Ishikawa (cell line): ENCODE data around the gene ENOX1.

Experiments used
- CEBPB ChIP-seq: IDR thresholded peaks from 2 replicates; pipeline ENCODE4 v1.6.1; 2012
- CREB1 ChIP-seq: IDR thresholded peaks from 2 replicates; pipeline ENCODE4 v1.6.1; 2012; ENCODE audit warnings: low read depth
- EGR1 ChIP-seq: IDR thresholded peaks from 2 replicates; pipeline ENCODE4 v1.6.1; 2012
- EP300 ChIP-seq: IDR thresholded peaks from 2 replicates; pipeline ENCODE4 v1.6.1; 2012; ENCODE audit warnings: borderline replicate concordance
- FOXM1 ChIP-seq: IDR thresholded peaks from 2 replicates; pipeline ENCODE4 v1.6.1; 2012; ENCODE audit warnings: low read depth, borderline replicate concordance
- MAX ChIP-seq: IDR thresholded peaks from 2 replicates; pipeline ENCODE4 v1.6.1; 2012
- NFIC ChIP-seq: IDR thresholded peaks from 2 replicates; pipeline ENCODE4 v1.6.1; 2012
- RAD21 ChIP-seq: IDR thresholded peaks from 2 replicates; pipeline ENCODE4 v1.6.1; 2012; ENCODE audit warnings: low read depth
- TAF1 ChIP-seq: IDR thresholded peaks from 2 replicates; pipeline ENCODE4 v1.6.1; 2012; ENCODE audit warnings: low read depth, mild to moderate bottlenecking
- TCF12 ChIP-seq: IDR thresholded peaks from 2 replicates; pipeline ENCODE4 v1.6.1; 2012; ENCODE audit warnings: low read depth
- TEAD4 ChIP-seq: IDR thresholded peaks from 2 replicates; pipeline ENCODE4 v1.6.1; 2012
- YY1 ChIP-seq: IDR thresholded peaks from 2 replicates; pipeline ENCODE4 v1.6.1; 2012; ENCODE audit warnings: low read depth
- ZBTB7A ChIP-seq: IDR thresholded peaks from 2 replicates; pipeline ENCODE4 v1.6.1; 2012; ENCODE audit warnings: low read depth
- TF ChIP-seq, protein P1 (sequence below): IDR thresholded peaks from 2 replicates; pipeline ENCODE4 v1.6.1; 2012; ENCODE audit warnings: low read depth, mild to moderate bottlenecking

GRCh38 chr13:43360171-43360570 lies 426.6 kb downstream of the ENOX1 start:
- TF ChIP-seq EP300 (no peak), MAX (no peak), CEBPB (no peak), YY1 (no peak), NFIC (no peak), FOXM1 (no peak), TCF12 (no peak), EGR1 (no peak), TAF1 (no peak), TEAD4 (no peak), RAD21 (no peak), ZBTB7A (no peak), CREB1 (no peak)
- TF ChIP-seq, protein P1, sequence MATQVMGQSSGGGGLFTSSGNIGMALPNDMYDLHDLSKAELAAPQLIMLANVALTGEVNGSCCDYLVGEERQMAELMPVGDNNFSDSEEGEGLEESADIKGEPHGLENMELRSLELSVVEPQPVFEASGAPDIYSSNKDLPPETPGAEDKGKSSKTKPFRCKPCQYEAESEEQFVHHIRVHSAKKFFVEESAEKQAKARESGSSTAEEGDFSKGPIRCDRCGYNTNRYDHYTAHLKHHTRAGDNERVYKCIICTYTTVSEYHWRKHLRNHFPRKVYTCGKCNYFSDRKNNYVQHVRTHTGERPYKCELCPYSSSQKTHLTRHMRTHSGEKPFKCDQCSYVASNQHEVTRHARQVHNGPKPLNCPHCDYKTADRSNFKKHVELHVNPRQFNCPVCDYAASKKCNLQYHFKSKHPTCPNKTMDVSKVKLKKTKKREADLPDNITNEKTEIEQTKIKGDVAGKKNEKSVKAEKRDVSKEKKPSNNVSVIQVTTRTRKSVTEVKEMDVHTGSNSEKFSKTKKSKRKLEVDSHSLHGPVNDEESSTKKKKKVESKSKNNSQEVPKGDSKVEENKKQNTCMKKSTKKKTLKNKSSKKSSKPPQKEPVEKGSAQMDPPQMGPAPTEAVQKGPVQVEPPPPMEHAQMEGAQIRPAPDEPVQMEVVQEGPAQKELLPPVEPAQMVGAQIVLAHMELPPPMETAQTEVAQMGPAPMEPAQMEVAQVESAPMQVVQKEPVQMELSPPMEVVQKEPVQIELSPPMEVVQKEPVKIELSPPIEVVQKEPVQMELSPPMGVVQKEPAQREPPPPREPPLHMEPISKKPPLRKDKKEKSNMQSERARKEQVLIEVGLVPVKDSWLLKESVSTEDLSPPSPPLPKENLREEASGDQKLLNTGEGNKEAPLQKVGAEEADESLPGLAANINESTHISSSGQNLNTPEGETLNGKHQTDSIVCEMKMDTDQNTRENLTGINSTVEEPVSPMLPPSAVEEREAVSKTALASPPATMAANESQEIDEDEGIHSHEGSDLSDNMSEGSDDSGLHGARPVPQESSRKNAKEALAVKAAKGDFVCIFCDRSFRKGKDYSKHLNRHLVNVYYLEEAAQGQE: no peak
